NOMO-1 treated with DMSO at 0.1 percent for 48 hours (cell line): Measurements from ENCODE around the gene ETV7.
"Not testable (repeated sequence)": the region's sequence is repeated elsewhere in the genome, so short reads cannot be mapped to it uniquely, and the experiment has no call there.

ENCODE experiments used
- DNase-seq: peaks from one replicate; lab custom pipeline; 2025; ENCODE audit not compliant: unreplicated experiment; lab: John Stamatoyannopoulos, UW

The ETV7 gene

GRCh38 chr6:36364669-36365479 lies 22.6 kb downstream of the ETV7 start:
- no peak for DNase-seq

GRCh38 chr6:36364061-36364635 lies 23.3 kb downstream of the ETV7 start:
- DNase-seq, result not testable (repeated sequence)

GRCh38 chr6:36363371-36363752 lies 24.1 kb downstream of the ETV7 start:
- not testable (repeated sequence) for DNase-seq

GRCh38 chr6:36362551-36363370 lies 24.7 kb downstream of the ETV7 start:
- peak; percentile 66 for DNase-seq

- no peak for DNase-seq
Observed at GRCh38 chr6:36361071-36361470, 26.4 kb downstream of the ETV7 start.

GRCh38 chr6:36360241-36361054 lies 27.0 kb downstream of the ETV7 start:
- peak; percentile 81 for DNase-seq

GRCh38 chr6:36358226-36358915 lies 29.1 kb downstream of the ETV7 start:
- no peak for DNase-seq

- DNase-seq, result peak; percentile 17
Observed at GRCh38 chr6:36357872-36358225, 29.6 kb downstream of the ETV7 start.

GRCh38 chr6:36355819-36356218 lies 31.6 kb downstream of the ETV7 start:
- DNase-seq, result peak; percentile 76

GRCh38 chr6:36353411-36353915 lies 34.0 kb downstream of the ETV7 start:
- DNase-seq, result no peak

- no peak for DNase-seq
Observed at GRCh38 chr6:36352477-36353157, 34.9 kb downstream of the ETV7 start.

GRCh38 chr6:36350681-36351571 lies 36.5 kb downstream of the ETV7 start:
- no peak for DNase-seq

- no peak for DNase-seq
Observed at GRCh38 chr6:36350082-36350481, 37.4 kb downstream of the ETV7 start.

- no peak for DNase-seq
Observed at GRCh38 chr6:36349240-36349639, 38.2 kb downstream of the ETV7 start.

- no peak for DNase-seq
Observed at GRCh38 chr6:36347621-36348020, 39.8 kb downstream of the ETV7 start.

- no peak for DNase-seq
Observed at GRCh38 chr6:36346486-36347273, 40.8 kb downstream of the ETV7 start.

- no peak for DNase-seq
Observed at GRCh38 chr6:36345681-36346466, 41.6 kb downstream of the ETV7 start.
